Measurements from ENCODE around the gene COL18A1.

GRCh38 chr21:45440736-45441350 is 35.9 kb downstream of the COL18A1 start:
- TF ChIP-seq BACH1 (tag; IDR thresholded peaks at IDR 0.05) (no peak), IRF1 (CRISPR knock-in tag; IDR thresholded peaks at IDR 0.05; ENCODE audit: borderline replicate concordance) (no peak), HMG20A (CRISPR knock-in tag; conservative IDR thresholded peaks at IDR 0.05) (no peak), NKRF (IDR thresholded peaks at IDR 0.05; ENCODE audit: borderline replicate concordance) (no peak), ZBTB2 (IDR thresholded peaks at IDR 0.05) (no peak), FOS (IDR thresholded peaks at IDR 0.05; ENCODE audit: extremely low read depth, insufficient read length) (no peak), MAZ (CRISPR knock-in tag; conservative IDR thresholded peaks at IDR 0.05 in 1 of 2, IDR thresholded peaks at IDR 0.05 in 1 of 2) (no peak), PREB (CRISPR knock-in tag; IDR thresholded peaks at IDR 0.05) (no peak), FUS (optimal IDR thresholded peaks at IDR 0.05; ENCODE audit: low read depth, low read length) (no peak)
